ENCODE measurements around the gene ACOT12.

DNA sequence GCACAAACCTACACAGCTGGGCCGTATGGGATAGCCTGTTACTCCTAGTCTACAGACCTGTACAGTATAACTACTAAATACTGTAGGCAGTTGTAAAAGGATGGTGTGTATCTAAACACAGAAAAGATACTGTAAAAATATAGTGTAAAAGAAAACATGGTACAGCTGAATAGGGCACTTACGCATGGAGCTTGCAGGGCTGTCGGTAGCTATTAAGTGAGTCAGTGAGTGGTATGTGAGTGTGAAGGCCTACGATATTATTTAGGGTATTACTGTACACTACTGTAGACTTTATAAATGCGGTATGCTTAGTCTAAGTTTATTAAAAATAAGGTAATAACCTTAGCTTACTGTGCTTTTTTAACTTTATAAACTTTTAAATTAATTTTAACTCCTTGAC is 91.3 kb downstream of the ACOT12 start:
- TF ChIP-seq CTCF (IDR thresholded peaks at IDR 0.05) (no peak), EZH2 (IDR thresholded peaks at IDR 0.05; ENCODE audit: borderline replicate concordance, insufficient read depth, low read depth, low read length, poor library complexity, severe bottlenecking) (no peak)
